Endodermal cell (in vitro differentiated cells): ENCODE measurements around the gene OTOF. TPM values are rescaled to one million over a fixed set of nuclear protein-coding genes. Genes with fewer than 3 reads are reported as not detected.

Source experiments
- DNase-seq: peaks from one replicate; pipeline ENCODE4 v3.0.0-alpha.2; 2017
- H3K27ac ChIP-seq: 2 replicates; pipeline ENCODE4 v1.5.1; 2013; ENCODE audit warnings: mild to moderate bottlenecking, low read depth, low read length, moderate library complexity
- H3K27me3 ChIP-seq: 2 replicates; pipeline ENCODE4 v1.6.1; 2013; ENCODE audit warnings: mild to moderate bottlenecking, low read length, moderate library complexity; ENCODE audit not compliant: insufficient read depth, control insufficient read depth, poor library complexity, severe bottlenecking
- H3K36me3 ChIP-seq: 2 replicates; pipeline ENCODE4 v1.7.0; 2013; ENCODE audit warnings: mild to moderate bottlenecking, low read length, moderate library complexity; ENCODE audit not compliant: control insufficient read depth, insufficient read depth
- H3K4me1 ChIP-seq: one replicate; pipeline ENCODE4 v1.7.0; 2013; ENCODE audit warnings: low read length; ENCODE audit not compliant: control insufficient read depth, insufficient read depth
- H3K4me3 ChIP-seq: 2 replicates; pipeline ENCODE4 v1.5.1; 2013; ENCODE audit warnings: mild to moderate bottlenecking, low read length, moderate library complexity
- H3K9ac ChIP-seq: 2 replicates; pipeline ENCODE4 v1.6.1; 2013; ENCODE audit warnings: mild to moderate bottlenecking, low read length, moderate library complexity; ENCODE audit not compliant: poor library complexity, severe bottlenecking; ENCODE audit errors: extremely low read depth
- H3K9me3 ChIP-seq: 2 replicates; pipeline ENCODE4 v1.6.1; 2013; ENCODE audit warnings: mild to moderate bottlenecking, low read length, moderate library complexity; ENCODE audit not compliant: control insufficient read depth
- H3K27ac Mint-ChIP-seq: 2 replicates; pipeline ENCODE4 v1.8.0; 2020; ENCODE audit warnings: mixed read lengths
- H3K27me3 Mint-ChIP-seq: 2 replicates; pipeline ENCODE4 v1.8.0; 2021; ENCODE audit warnings: mild to moderate bottlenecking, mixed read lengths; ENCODE audit not compliant: insufficient read depth
- H3K36me3 Mint-ChIP-seq: 2 replicates; pipeline ENCODE4 v1.8.0; 2020; ENCODE audit warnings: low read depth, mixed read lengths
- H3K4me1 Mint-ChIP-seq: 2 replicates; pipeline ENCODE4 v1.8.0; 2020; ENCODE audit warnings: mixed read lengths
- H3K4me3 Mint-ChIP-seq: 2 replicates; pipeline ENCODE4 v1.8.0; 2020; ENCODE audit warnings: mild to moderate bottlenecking, moderate library complexity, mixed read lengths
- H3K9me3 Mint-ChIP-seq: 2 replicates; pipeline ENCODE4 v1.8.0; 2020; ENCODE audit warnings: mild to moderate bottlenecking, mixed read lengths
- CTCF ChIP-seq: fragments of 200-600 bp; sonication (generic); conservative IDR thresholded peaks from 2 replicates; pipeline ENCODE4 v1.5.0; 2021; ENCODE audit warnings: antibody characterized with exemption, mild to moderate bottlenecking
- WGBS, 2 experiments: methylation state at CpG; one replicate each; pipeline versions ENCODE4 v1.1.5 to v1.1.7; 2013; ENCODE audit warnings: missing lambda C conversion rate in 2 of 2, mixed read lengths in 1 of 2; ENCODE audit not compliant: insufficient coverage in 1 of 2, insufficient read length in 1 of 2; 5-methylcytosine and 5-hydroxymethylcytosine counted together
- total RNA-seq, 2 donors: library from RNA; stranded (reverse); fragmentation: NEBNext Ultra II Directional in 1 of 2; extraction: Animal tissue kit (Norgen Biotek cat#: 25700) in 1 of 2; gene quantifications; 2 replicates in 1 of 2; 3 replicates in 1 of 2; pipeline ENCODE4 v1.2.1, GENCODE V29; 2021

The OTOF gene
- total RNA-seq, 2 donors from 2014 or later = 1.1 to 1.2 TPM

- Mint-ChIP-seq H3K4me1 (peaks cover 10% of the 10 kb centered on the region), H3K36me3 (no peaks in the 10 kb centered on the region), H3K9me3 (no peaks in the 10 kb centered on the region), H3K27ac (peak overlapping the region; percentile 74), H3K27me3 (no peaks in the 10 kb centered on the region), H3K4me3 (no peak overlapping the region)
- Histone ChIP-seq H3K36me3 (no peaks in the 10 kb centered on the region), H3K27ac (no peak overlapping the region), H3K9ac (no peak overlapping the region), H3K27me3 (no peaks in the 10 kb centered on the region), H3K9me3 (peaks cover 6% of the 10 kb centered on the region), H3K4me1 (peaks cover 3% of the 10 kb centered on the region), H3K4me3 (no peak overlapping the region)
- no peak for TF ChIP-seq CTCF
- WGBS, 2 experiments = 93 to 96% methylated on average over 10 to 14 of the region's 14 CpGs
- DNase-seq = peak; percentile 55
Measured at GRCh38 chr2:26464390-26465265, 13.3 kb downstream of the OTOF start.

DNA sequence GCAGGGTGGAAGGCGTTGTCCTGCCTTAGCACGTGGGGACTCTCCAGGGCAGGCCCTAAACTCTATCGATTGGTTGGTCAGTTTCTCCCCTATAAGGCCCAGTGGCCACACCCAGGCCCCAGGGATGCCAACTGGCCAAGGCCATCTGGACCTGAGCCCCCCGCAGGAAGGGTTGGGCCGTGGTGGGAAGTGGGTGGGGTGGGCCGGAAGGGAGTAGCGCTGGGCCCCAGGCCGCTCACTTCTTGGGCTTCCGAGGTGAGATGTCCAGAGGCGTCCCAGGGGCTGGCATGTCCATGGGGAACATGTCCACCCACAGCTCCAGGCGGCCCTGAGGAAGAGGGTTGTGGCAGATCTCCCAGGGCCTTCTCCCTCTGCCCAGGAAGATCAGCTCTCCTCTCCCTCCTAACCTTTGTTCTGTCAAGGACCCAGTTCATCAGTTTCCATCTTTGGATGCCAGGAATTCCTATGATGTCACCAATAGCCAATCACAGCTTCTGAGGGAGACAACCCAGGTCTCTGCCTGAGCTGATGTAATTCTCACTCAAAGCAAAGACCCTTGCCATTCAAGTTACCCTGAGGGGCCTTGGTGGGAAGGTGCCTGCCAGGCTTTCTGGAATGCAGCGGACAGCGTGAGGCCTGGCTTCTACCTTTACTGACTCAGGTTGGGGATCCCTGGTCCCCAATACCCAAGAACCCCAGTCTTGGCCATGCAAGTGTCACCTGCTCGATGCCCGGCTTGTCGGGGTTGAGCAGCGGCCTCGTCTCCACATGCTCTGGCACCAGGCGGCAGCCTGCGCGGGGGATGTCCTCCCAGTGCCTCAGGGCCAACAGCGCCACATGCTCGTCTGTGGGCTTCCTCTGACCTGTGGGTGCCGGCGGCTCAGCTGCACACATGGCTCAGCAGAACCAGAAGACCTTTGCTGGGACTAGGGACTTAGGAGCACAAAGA is 14.4 kb downstream of the OTOF start:
- H3K27ac Mint-ChIP-seq = peak overlapping the region; percentile 74
- Histone ChIP-seq H3K4me1 (peaks cover 3% of the 10 kb centered on the region), H3K36me3 (no peaks in the 10 kb centered on the region), H3K9me3 (no peaks in the 10 kb centered on the region), H3K27ac (no peak overlapping the region), H3K4me3 (no peak overlapping the region), H3K9ac (peak overlapping the region; percentile 27), H3K27me3 (no peaks in the 10 kb centered on the region)
- H3K36me3 Mint-ChIP-seq = no peaks in the 10 kb centered on the region
- DNase-seq = peak; percentile 80
- no peak for TF ChIP-seq CTCF
- no peaks in the 10 kb centered on the region for H3K27me3 Mint-ChIP-seq
- H3K9me3 Mint-ChIP-seq = no peaks in the 10 kb centered on the region
- WGBS, 2 experiments = 91 to 94% methylated on average over 20 to 25 of the region's 25 CpGs
- H3K4me3 Mint-ChIP-seq = no peak overlapping the region
- H3K4me1 Mint-ChIP-seq = peaks cover 10% of the 10 kb centered on the region

GRCh38 chr2:26462511-26463243 is 15.2 kb downstream of the OTOF start:
- TF ChIP-seq CTCF = peak; percentile 90
- Histone ChIP-seq H3K4me1 (peaks cover 3% of the 10 kb centered on the region), H3K27ac (no peak overlapping the region), H3K36me3 (no peaks in the 10 kb centered on the region), H3K4me3 (no peak overlapping the region), H3K9me3 (no peaks in the 10 kb centered on the region), H3K9ac (no peak overlapping the region), H3K27me3 (no peaks in the 10 kb centered on the region)
- peaks cover 10% of the 10 kb centered on the region for H3K4me1 Mint-ChIP-seq
- peak overlapping the region; percentile 74 for H3K27ac Mint-ChIP-seq
- no peaks in the 10 kb centered on the region for H3K9me3 Mint-ChIP-seq
- H3K27me3 Mint-ChIP-seq = no peaks in the 10 kb centered on the region
- no peak overlapping the region for H3K4me3 Mint-ChIP-seq
- H3K36me3 Mint-ChIP-seq = no peaks in the 10 kb centered on the region
- 91 to 95% methylated on average over 7 to 14 of the region's 14 CpGs for WGBS, 2 experiments
- DNase-seq = peak; percentile 93
